ENCODE results near the gene TMEM238L.

TMEM238L gene

DNA sequence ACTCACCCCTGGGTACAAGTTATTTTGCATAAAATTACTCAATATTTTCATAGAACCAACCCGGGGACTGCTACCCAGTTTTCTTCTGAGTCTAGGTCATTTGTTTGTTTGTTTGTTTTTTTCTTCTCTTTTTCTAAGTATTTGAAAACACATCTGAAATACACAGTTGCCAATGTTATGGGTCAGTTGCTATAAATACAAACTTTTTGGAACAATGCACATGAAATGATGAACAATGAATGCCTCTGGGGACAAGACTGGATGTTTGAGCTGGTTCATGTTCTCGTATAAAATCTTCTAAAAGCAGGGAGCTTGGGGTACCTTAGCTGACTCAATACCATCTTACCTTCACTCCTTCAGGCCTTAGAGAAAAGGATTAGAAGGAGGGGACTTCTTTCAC lies 30.5 kb downstream of the TMEM238L start:
- no peak for DNase-seq (ENCODE audit: low spot score)

GRCh38 chr17:10772425-10773380 lies 31.2 kb downstream of the TMEM238L start:
- peak; percentile 5 for DNase-seq (ENCODE audit: low spot score)

GRCh38 chr17:10771148-10771547 lies 32.8 kb downstream of the TMEM238L start:
- DNase-seq (ENCODE audit: low spot score): no peak

DNA sequence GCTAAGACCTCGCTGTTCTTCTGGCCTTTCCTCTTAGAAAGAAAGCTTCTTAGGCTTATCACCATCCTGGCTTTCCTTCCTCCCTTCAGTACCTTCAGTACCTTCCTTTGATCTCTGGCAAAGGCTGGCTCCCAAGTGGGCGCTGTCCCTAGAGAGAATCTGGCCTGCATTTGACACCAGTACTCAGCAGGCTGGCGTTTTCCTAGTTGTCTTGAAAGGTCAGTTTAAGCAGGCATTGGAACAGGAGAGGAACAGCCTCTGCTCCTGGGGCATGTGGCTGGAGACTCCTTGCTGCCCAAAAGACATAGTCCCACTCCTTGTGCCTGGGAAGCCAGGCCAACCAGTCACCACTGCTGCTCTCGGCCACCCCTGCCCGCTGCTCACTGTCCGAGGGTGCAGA lies 34.1 kb downstream of the TMEM238L start:
- DNase-seq (ENCODE audit: low spot score): no peak

DNA sequence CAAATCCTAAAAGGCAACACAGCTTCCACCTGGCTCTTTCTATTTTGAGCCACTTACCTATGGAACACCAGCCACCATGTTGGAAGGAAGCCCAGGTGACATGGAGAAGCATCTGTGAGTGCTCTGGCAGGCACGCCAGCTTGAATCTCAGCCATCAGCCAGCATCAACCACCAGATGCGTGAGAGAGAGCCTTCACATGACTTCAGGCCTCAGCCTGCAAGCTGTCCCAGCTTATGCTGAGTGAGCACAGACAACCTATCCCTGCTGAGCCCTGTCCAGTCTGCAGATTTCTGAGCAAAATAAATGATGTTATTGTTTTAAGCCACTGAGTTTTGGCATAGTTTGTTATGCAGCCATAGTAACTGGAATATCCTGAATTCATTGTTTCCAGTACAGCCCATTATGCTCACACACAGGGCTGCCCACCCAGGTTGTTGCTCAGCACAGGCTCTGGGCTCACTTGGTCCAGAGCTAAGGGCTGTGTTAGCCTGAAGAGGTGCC lies 35.1 kb downstream of the TMEM238L start:
- no peak for DNase-seq (ENCODE audit: low spot score)

GRCh38 chr17:10767232-10767631 lies 36.7 kb downstream of the TMEM238L start:
- no peak for DNase-seq (ENCODE audit: low spot score)

DNA sequence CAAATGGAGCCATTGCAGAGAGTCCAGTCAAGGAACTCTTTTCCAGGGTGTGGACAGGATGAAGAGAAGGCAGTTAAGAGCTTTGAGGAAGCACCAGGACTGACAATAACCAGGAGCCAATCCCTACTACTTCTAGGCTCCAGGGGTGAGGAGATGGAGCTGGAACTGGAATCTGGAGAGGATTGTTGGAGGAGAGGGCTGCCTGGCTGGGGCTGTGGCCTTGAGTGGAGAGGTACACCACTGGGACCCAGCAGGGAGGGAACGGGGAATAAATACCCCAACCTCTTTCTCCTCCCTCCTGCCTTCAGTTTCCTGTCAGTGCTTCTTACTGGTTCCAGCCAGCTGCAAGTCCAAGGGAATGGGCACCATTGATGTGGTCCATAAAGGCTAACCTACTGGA lies 41.9 kb downstream of the TMEM238L start:
- DNase-seq (ENCODE audit: low spot score): no peak

- DNase-seq (ENCODE audit: low spot score): no peak
Measured at GRCh38 chr17:10761281-10761680, 42.6 kb downstream of the TMEM238L start.

- DNase-seq (ENCODE audit: low spot score): no peak
Measured at GRCh38 chr17:10758062-10758461, 45.8 kb downstream of the TMEM238L start.

GRCh38 chr17:10757647-10758046 lies 46.3 kb downstream of the TMEM238L start:
- no peak for DNase-seq (ENCODE audit: low spot score)

- DNase-seq (ENCODE audit: low spot score): no peak
Measured at GRCh38 chr17:10757067-10757466, 46.8 kb downstream of the TMEM238L start.

GRCh38 chr17:10756619-10757018 lies 47.3 kb downstream of the TMEM238L start:
- DNase-seq (ENCODE audit: low spot score): no peak

DNA sequence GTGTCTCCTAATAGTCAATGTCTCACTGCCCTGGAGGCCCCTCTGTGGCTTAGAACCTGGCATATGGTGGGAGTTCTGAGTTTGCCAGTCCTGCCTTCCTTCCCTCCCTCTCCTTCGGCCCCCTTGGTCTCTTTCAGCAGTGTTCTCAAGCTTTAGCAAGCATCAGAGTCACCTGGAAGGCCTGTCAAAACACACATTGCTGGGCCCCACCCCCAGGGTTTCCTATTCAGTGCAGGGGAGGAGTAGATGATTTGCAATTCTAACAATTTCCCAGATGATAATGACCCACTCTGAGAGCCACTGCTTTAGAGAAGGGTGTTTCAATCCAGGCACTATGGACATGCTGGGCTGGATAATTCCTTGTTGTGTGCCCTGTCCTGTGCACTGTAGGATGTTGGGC lies 47.7 kb downstream of the TMEM238L start:
- DNase-seq (ENCODE audit: low spot score): no peak

- no peak for DNase-seq (ENCODE audit: low spot score)
Measured at GRCh38 chr17:10755592-10756127, 48.2 kb downstream of the TMEM238L start.

- no peak for DNase-seq (ENCODE audit: low spot score)
Measured at GRCh38 chr17:10754861-10755591, 48.9 kb downstream of the TMEM238L start.

- DNase-seq (ENCODE audit: low spot score): peak; percentile 13
Measured at GRCh38 chr17:10754109-10754508, 49.8 kb downstream of the TMEM238L start.

- no peak for DNase-seq (ENCODE audit: low spot score)
Measured at GRCh38 chr17:10752696-10753095, 51.2 kb downstream of the TMEM238L start.

GRCh38 chr17:10751563-10751962 lies 52.3 kb downstream of the TMEM238L start:
- no peak for DNase-seq (ENCODE audit: low spot score)

- DNase-seq (ENCODE audit: low spot score): no peak
Measured at GRCh38 chr17:10750210-10750609, 53.7 kb downstream of the TMEM238L start.

DNA sequence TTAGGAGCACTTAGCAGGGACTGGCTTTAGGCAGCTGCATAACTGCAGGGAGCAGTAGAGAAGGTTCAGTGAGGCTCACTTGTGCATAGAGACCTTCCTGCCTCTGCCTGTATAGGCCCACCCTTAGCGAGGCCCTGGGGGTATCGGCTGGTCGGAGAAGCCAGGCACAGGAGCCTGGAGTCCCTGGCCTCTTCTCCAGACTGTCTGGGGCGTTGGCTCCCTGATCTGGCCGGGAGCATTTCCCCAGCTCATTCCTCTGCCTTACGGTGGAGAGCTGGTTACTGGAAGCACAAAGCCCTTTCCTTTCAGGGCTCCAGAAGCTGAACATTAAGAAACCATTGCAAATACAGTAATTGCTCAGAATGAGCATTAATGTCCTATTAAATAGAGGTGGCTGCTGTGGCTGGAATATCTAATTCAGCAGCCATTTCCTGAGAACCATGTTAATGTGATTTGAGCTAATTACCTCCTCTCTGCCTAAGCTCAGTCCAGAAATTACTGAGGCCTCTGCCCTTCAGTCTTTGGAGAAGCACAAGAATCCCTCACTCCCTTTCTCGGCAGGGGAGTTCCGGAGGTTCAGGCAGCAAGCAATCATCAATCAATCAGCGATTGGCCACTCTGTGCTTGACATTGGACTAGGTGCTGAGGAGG lies 55.2 kb downstream of the TMEM238L start:
- no peak for DNase-seq (ENCODE audit: low spot score)

GRCh38 chr17:10745231-10745630 lies 58.7 kb downstream of the TMEM238L start:
- DNase-seq (ENCODE audit: low spot score): no peak
